HG02840 (cell line): ENCODE data around the gene UGT1A5.

Source experiments
- ATAC-seq: cut with Tn5 transposase; IDR thresholded peaks from one replicate; pipeline ENCODE4 v1.9.1; 2021; ENCODE audit warnings: mild to moderate bottlenecking, moderate library complexity, moderate number of reproducible peaks; ENCODE audit not compliant: unreplicated experiment, low FRiP score

UGT1A5 gene

GRCh38 chr2:233773854-233774253 lies 61.1 kb downstream of the UGT1A5 start:
- no peak for ATAC-seq

- no peak for ATAC-seq
Measured at GRCh38 chr2:233775414-233775813, 62.7 kb downstream of the UGT1A5 start.

GRCh38 chr2:233778030-233778429 lies 65.3 kb downstream of the UGT1A5 start, which contains the start of gene MROH2A:
MROH2A (plus strand) TSS chr2:233778330; CDS start chr2:233779359, 1,029 bp downstream.
- ATAC-seq: no peak

GRCh38 chr2:233779722-233780121 lies 67.0 kb downstream of the UGT1A5 start:
- ATAC-seq: no peak

- no peak for ATAC-seq
Measured at GRCh38 chr2:233780771-233781170, 68.1 kb downstream of the UGT1A5 start.

GRCh38 chr2:233789554-233789953 lies 76.8 kb downstream of the UGT1A5 start:
- ATAC-seq: no peak

- ATAC-seq: no peak
Measured at GRCh38 chr2:233791151-233791882, 78.6 kb downstream of the UGT1A5 start.

GRCh38 chr2:233791883-233792329 lies 79.2 kb downstream of the UGT1A5 start:
- no peak for ATAC-seq

GRCh38 chr2:233792720-233793119 lies 80.0 kb downstream of the UGT1A5 start:
- no peak for ATAC-seq

GRCh38 chr2:233793465-233794127 lies 80.9 kb downstream of the UGT1A5 start:
- ATAC-seq: no peak

GRCh38 chr2:233794128-233794658 lies 81.5 kb downstream of the UGT1A5 start:
- no peak for ATAC-seq

GRCh38 chr2:233795735-233796171 lies 83.0 kb downstream of the UGT1A5 start:
- no peak for ATAC-seq

- no peak for ATAC-seq
Measured at GRCh38 chr2:233796254-233796653, 83.5 kb downstream of the UGT1A5 start.

- no peak for ATAC-seq
Measured at GRCh38 chr2:233798335-233799086, 85.8 kb downstream of the UGT1A5 start.

- ATAC-seq: no peak
Measured at GRCh38 chr2:233799087-233799665, 86.5 kb downstream of the UGT1A5 start.

GRCh38 chr2:233799716-233800115 lies 87.0 kb downstream of the UGT1A5 start:
- ATAC-seq: no peak

GRCh38 chr2:233800208-233800607 lies 87.5 kb downstream of the UGT1A5 start:
- no peak for ATAC-seq

- ATAC-seq: no peak
Measured at GRCh38 chr2:233801357-233802131, 88.8 kb downstream of the UGT1A5 start.

GRCh38 chr2:233802132-233802815 lies 89.6 kb downstream of the UGT1A5 start:
- ATAC-seq: no peak
